Measurements from ENCODE around the gene PTPRN2. TPM values are rescaled to one million over a fixed set of nuclear protein-coding genes. Genes with fewer than 3 reads are reported as not detected.

The PTPRN2 gene
- polyA plus RNA-seq, 1 of the 3 experiments (the other 2 are of a cell fraction), result 4.0 TPM

GRCh38 chr7:157795643-157796042 lies 792.0 kb downstream of the PTPRN2 start (continued):
- no peak for TF ChIP-seq REST (IDR thresholded peaks at IDR 0.05; ENCODE audit: low read depth, low read length)
- TF ChIP-seq TEAD4 (IDR thresholded peaks at IDR 0.05; ENCODE audit: borderline replicate concordance, insufficient read depth), result no peak
- TF ChIP-seq CTCF (IDR thresholded peaks at IDR 0.05), result no peak
- TF ChIP-seq EZH2phosphoT487 (IDR thresholded peaks at IDR 0.05; ENCODE audit: borderline replicate concordance, low read depth), result no peak
- no peak for TF ChIP-seq MAX (IDR thresholded peaks at IDR 0.05; ENCODE audit: low read depth)

- no peak overlapping the region for H3K9ac ChIP-seq
- no peaks in the 10 kb centered on the region for H3F3A ChIP-seq (replicated peaks; ENCODE audit: insufficient read depth)
- TF ChIP-seq FOSL2 (IDR thresholded peaks at IDR 0.05; ENCODE audit: borderline replicate concordance, low read depth) (no peak), GABPA (IDR thresholded peaks at IDR 0.05; ENCODE audit: low read depth) (no peak), MEF2A (IDR thresholded peaks at IDR 0.05; ENCODE audit: borderline replicate concordance, low read depth) (no peak), RAD21 (IDR thresholded peaks at IDR 0.05; ENCODE audit: low read length) (no peak), FOXJ3 (CRISPR knock-in tag; IDR thresholded peaks at IDR 0.05) (no peak)
- ChIA-PET POLR2A (no interaction called here), CTCF (no interaction called here)
- 64% methylated on average over 5 of the region's 5 CpGs for WGBS (ENCODE audit: low lambda C conversion rate)
- no peak overlapping the region for H3K4me2 ChIP-seq
- DNase-seq, result no peak
- H3K79me2 ChIP-seq (ENCODE audit: insufficient read depth), result no peaks in the 10 kb centered on the region
- no peaks in the 10 kb centered on the region for H4K20me1 ChIP-seq (ENCODE audit: insufficient read depth)
- H3K9me2 ChIP-seq, result no peaks in the 10 kb centered on the region
- no peak overlapping the region for H3K4me3 ChIP-seq (ENCODE audit: low read depth in 2 of 2, low read length in 1 of 2)
- no peaks in the 10 kb centered on the region for H3K36me3 ChIP-seq (replicated peaks in 1 of 2; ENCODE audit: control insufficient read depth in 1 of 2, insufficient read depth in 2 of 2, low read length in 1 of 2)
- no peaks in the 10 kb centered on the region for H3K4me1 ChIP-seq (ENCODE audit: control insufficient read depth in 1 of 2, insufficient read depth in 2 of 2, low read depth in 1 of 2, low read length in 1 of 2)
- H3K9me3 ChIP-seq, result no peaks in the 10 kb centered on the region; the same call in 1 of the 2 replicates
- no peaks in the 10 kb centered on the region for H3K27me3 ChIP-seq (ENCODE audit: insufficient read depth)
- no peak overlapping the region for H3K27ac ChIP-seq (ENCODE audit: low read depth in 2 of 2, low read length in 1 of 2)
- H2AFZ ChIP-seq (ENCODE audit: low read depth), result no peak overlapping the region
These were observed 792.4 kb downstream of the PTPRN2 start for GRCh38 chr7:157795199-157795598.

- no peaks in the 10 kb centered on the region for H3K27me3 ChIP-seq (ENCODE audit: insufficient read depth)
- TF ChIP-seq SMC3 (IDR thresholded peaks at IDR 0.05; ENCODE audit: low read depth, low read length) (no peak), RAD21 (IDR thresholded peaks at IDR 0.05; ENCODE audit: low read length) (no peak), EZH2phosphoT487 (IDR thresholded peaks at IDR 0.05; ENCODE audit: borderline replicate concordance, low read depth) (no peak), MXI1 (IDR thresholded peaks at IDR 0.05; ENCODE audit: low read depth, low read length) (no peak), ELF1 (IDR thresholded peaks at IDR 0.05) (no peak), MEF2A (IDR thresholded peaks at IDR 0.05; ENCODE audit: borderline replicate concordance, low read depth) (no peak), SIN3A (IDR thresholded peaks at IDR 0.05; ENCODE audit: borderline replicate concordance, low read depth, low read length) (no peak), USF1 (IDR thresholded peaks at IDR 0.05; ENCODE audit: borderline replicate concordance, low read depth) (no peak), REST (IDR thresholded peaks at IDR 0.05; ENCODE audit: low read depth, low read length) (no peak)
These were observed 792.9 kb downstream of the PTPRN2 start for GRCh38 chr7:157794746-157795065.

More at GRCh38 chr7:157794746-157795065, 792.9 kb downstream of the PTPRN2 start:
- no peak overlapping the region for H3K4me2 ChIP-seq
- WGBS (ENCODE audit: low lambda C conversion rate), result 63% methylated on average over 4 of the region's 4 CpGs
- H4K20me1 ChIP-seq (ENCODE audit: insufficient read depth), result no peaks in the 10 kb centered on the region
- H3K79me2 ChIP-seq (ENCODE audit: insufficient read depth), result no peaks in the 10 kb centered on the region
- no peak overlapping the region for H3K4me3 ChIP-seq (ENCODE audit: low read depth in 2 of 2, low read length in 1 of 2)
- H3K9ac ChIP-seq, result no peak overlapping the region
- no peak overlapping the region for H2AFZ ChIP-seq (ENCODE audit: low read depth)
- H3K36me3 ChIP-seq (replicated peaks in 1 of 2; ENCODE audit: control insufficient read depth in 1 of 2, insufficient read depth in 2 of 2, low read length in 1 of 2), result no peaks in the 10 kb centered on the region
- no peaks in the 10 kb centered on the region for H3K9me2 ChIP-seq
- H3F3A ChIP-seq (replicated peaks; ENCODE audit: insufficient read depth), result no peaks in the 10 kb centered on the region
- ChIA-PET POLR2A (no interaction called here), CTCF (interaction anchor here (0.8 kb wide), 1 partner anchor 21 kb away, joined by 3 read pairs; no protein-coding TSS in a partner anchor)
- no peak overlapping the region for H3K27ac ChIP-seq (ENCODE audit: low read depth in 2 of 2, low read length in 1 of 2)
- no peak for DNase-seq
- H3K4me1 ChIP-seq (ENCODE audit: control insufficient read depth in 1 of 2, insufficient read depth in 2 of 2, low read depth in 1 of 2, low read length in 1 of 2), result no peaks in the 10 kb centered on the region
- H3K9me3 ChIP-seq, result no peaks in the 10 kb centered on the region; the same call in 1 of the 2 replicates
